ENCODE results near the gene MAP1A. TPM values are rescaled to one million over a fixed set of nuclear protein-coding genes. Genes with fewer than 3 reads are reported as not detected.

Gene MAP1A
- total RNA-seq, 4 donors from 2014 or later: 5.9 to 27.6 (median 12.8) TPM

DNA sequence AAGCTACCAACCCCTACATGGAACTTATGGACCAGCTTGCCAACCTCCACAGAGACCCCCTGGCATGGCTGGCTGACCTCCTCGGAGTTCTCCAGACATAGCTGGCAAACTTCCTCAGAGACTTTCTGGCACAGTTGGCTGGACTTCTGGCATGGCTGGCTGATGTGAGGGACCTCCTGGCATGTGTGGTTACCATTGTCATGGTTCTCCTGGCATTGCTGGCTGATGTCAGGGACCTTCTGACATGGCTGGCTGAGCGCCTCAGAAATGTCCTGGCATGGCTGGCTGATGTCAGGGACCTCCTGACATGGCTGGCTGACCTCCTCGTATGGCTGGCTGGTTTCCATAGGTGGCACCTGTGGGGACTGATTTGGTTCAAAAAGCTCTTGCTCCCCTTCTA lies 17.5 kb downstream of the MAP1A start:
- H3K9me3 ChIP-seq: no peaks in the 10 kb centered on the region
- DNase-seq: no peak
- intact Hi-C loops (cut with DNase I; ENCODE audit: low total_unique reads): no loop called here
- H3K4me3 ChIP-seq: no peak overlapping the region
- TF ChIP-seq, protein P1, sequence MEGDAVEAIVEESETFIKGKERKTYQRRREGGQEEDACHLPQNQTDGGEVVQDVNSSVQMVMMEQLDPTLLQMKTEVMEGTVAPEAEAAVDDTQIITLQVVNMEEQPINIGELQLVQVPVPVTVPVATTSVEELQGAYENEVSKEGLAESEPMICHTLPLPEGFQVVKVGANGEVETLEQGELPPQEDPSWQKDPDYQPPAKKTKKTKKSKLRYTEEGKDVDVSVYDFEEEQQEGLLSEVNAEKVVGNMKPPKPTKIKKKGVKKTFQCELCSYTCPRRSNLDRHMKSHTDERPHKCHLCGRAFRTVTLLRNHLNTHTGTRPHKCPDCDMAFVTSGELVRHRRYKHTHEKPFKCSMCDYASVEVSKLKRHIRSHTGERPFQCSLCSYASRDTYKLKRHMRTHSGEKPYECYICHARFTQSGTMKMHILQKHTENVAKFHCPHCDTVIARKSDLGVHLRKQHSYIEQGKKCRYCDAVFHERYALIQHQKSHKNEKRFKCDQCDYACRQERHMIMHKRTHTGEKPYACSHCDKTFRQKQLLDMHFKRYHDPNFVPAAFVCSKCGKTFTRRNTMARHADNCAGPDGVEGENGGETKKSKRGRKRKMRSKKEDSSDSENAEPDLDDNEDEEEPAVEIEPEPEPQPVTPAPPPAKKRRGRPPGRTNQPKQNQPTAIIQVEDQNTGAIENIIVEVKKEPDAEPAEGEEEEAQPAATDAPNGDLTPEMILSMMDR (IDR thresholded peaks at IDR 0.05): no peak
- no peak for TF ChIP-seq POLR2A (IDR thresholded peaks at IDR 0.05)
- H3K4me1 ChIP-seq: no peaks in the 10 kb centered on the region
- no peaks in the 10 kb centered on the region for H3K27me3 ChIP-seq
- no peaks in the 10 kb centered on the region for H3K36me3 ChIP-seq
- H3K27ac ChIP-seq: no peak overlapping the region

GRCh38 chr15:43538091-43538490 lies 20.7 kb downstream of the MAP1A start:
- no peaks in the 10 kb centered on the region for H3K4me1 ChIP-seq
- intact Hi-C loops (cut with DNase I; ENCODE audit: low total_unique reads): no loop called here
- H3K27ac ChIP-seq: no peak overlapping the region
- H3K27me3 ChIP-seq: no peaks in the 10 kb centered on the region
- TF ChIP-seq POLR2A (IDR thresholded peaks at IDR 0.05): no peak
- TF ChIP-seq, protein P1 (IDR thresholded peaks at IDR 0.05): no peak
- H3K9me3 ChIP-seq: no peaks in the 10 kb centered on the region
- no peaks in the 10 kb centered on the region for H3K36me3 ChIP-seq
- H3K4me3 ChIP-seq: no peak overlapping the region
- no peak for DNase-seq

DNA sequence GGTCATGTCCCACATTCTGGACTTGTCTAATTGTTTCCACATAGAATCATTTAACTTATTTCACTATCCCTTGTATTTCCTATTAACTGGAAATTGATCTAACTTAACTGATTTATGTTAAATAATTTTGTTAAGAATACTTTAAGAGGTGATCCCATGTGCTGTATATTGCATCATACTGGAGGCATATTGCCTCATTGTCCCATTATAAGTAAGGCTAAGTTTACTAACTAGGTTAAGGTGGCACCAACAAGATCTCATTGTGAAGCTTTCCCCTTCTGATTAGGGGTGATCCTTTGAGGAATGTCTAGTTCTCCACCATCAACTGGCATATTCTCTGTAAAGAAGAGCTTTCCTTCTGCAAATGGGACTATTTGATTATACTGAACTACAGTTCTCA lies 24.4 kb downstream of the MAP1A start:
- no peaks in the 10 kb centered on the region for H3K36me3 ChIP-seq
- H3K4me3 ChIP-seq: no peak overlapping the region
- no peaks in the 10 kb centered on the region for H3K27me3 ChIP-seq
- no peaks in the 10 kb centered on the region for H3K9me3 ChIP-seq
- TF ChIP-seq, protein P1 (IDR thresholded peaks at IDR 0.05): no peak
- no peak for TF ChIP-seq POLR2A (IDR thresholded peaks at IDR 0.05)
- intact Hi-C loops (cut with DNase I; ENCODE audit: low total_unique reads): no loop called here
- H3K27ac ChIP-seq: no peak overlapping the region
- no peak for DNase-seq
- no peaks in the 10 kb centered on the region for H3K4me1 ChIP-seq

DNA sequence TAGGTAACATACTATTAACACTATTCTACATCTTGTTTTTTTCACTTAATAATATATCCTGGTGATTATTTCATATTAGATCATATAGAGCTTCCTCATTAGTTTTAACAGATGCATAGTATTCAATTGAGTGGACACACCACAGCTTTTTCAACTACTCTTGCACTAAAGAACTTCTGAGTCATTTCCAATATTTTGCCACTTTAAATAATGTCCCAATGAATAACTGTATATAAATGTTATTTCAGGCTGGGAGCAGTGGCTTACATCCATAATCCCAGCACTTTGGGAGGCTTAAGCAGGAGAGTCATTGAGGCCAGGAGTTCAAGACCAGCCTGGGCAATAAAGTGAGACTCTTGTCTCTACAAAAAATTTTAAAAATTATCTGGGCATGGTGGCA lies 26.9 kb downstream of the MAP1A start:
- no peak for DNase-seq
- Histone ChIP-seq H3K4me1 (no peaks in the 10 kb centered on the region), H3K27me3 (no peaks in the 10 kb centered on the region), H3K4me3 (no peak overlapping the region), H3K36me3 (no peaks in the 10 kb centered on the region), H3K9me3 (no peaks in the 10 kb centered on the region), H3K27ac (no peak overlapping the region)
- TF ChIP-seq, protein P1 (IDR thresholded peaks at IDR 0.05): no peak
- intact Hi-C loops (cut with DNase I; ENCODE audit: low total_unique reads): no loop called here

- intact Hi-C loops (cut with DNase I; ENCODE audit: low total_unique reads): no loop called here
Measured at GRCh38 chr15:43545426-43545825, 28.0 kb downstream of the MAP1A start.

More at GRCh38 chr15:43545426-43545825, 28.0 kb downstream of the MAP1A start:
- TF ChIP-seq, protein P1 (IDR thresholded peaks at IDR 0.05): no peak
- TF ChIP-seq POLR2A (IDR thresholded peaks at IDR 0.05): no peak
- no peak for DNase-seq
- no peaks in the 10 kb centered on the region for H3K9me3 ChIP-seq
- no peaks in the 10 kb centered on the region for H3K36me3 ChIP-seq
- H3K4me1 ChIP-seq: no peaks in the 10 kb centered on the region
- no peak overlapping the region for H3K4me3 ChIP-seq
- no peaks in the 10 kb centered on the region for H3K27me3 ChIP-seq
- no peak overlapping the region for H3K27ac ChIP-seq
